GM19043 (cell line): ENCODE data around the gene ZKSCAN8.

Experiments used
- ATAC-seq: cut with Tn5 transposase; IDR thresholded peaks from one replicate; pipeline ENCODE4 v1.9.1; 2021; ENCODE audit warnings: low read depth; ENCODE audit not compliant: unreplicated experiment

ZKSCAN8 gene

DNA sequence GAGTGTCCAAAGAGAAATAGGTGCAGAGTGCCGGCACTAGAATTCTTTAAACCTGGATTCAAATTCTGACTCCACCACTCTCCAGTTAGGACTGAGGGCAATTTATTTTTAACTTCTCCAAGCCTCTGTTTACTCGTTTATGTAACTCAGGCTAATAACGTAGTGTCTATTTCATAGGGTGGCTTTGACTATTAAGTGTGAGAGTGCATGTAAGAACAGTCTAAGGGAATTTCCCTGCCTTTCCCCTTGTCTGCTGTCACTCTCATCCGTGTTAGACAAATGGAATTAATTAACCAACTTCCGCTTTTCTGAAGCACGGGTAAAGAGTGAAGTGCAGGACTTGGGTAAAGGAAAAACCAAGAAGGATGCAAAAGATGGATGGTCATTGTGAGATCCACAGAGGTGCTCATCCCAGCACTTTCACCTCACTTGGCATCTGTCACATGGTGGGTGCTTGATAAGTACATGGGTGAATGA, 4.1 kb upstream of the ZKSCAN8 start:
- ATAC-seq: peak; percentile 35

DNA sequence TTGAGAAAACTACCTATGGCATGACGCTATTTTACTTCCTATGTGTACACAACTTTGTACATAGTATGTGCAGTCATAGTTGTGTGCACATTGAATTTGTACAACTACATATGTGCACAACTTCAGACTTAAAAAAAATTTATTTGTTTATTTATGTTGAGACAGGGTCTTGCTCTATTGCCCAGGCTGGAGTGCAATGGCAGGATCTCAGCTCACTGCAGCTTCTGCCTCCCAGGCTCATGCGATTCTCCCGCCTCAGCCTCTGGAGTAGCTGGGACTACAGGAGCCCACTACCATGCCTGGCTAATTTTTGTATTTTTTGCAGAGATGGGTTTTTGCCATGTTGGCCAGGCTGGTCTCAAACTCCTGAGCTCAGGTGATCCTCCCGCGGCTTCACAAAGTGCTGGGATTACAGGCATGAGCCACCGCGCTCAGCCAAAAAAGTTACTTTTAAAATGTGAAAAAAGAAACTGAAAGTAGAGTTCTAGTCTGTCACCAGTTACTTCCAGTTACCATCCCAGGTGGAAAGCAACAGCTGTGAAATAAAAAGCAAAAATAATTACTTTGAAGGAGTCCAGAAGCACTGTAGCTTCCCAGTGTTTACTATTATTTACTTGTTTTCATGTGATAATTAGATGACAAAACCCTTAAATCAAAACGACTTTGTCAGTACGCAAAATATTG, 1.7 kb upstream of the ZKSCAN8 start:
- ATAC-seq: no peak

DNA sequence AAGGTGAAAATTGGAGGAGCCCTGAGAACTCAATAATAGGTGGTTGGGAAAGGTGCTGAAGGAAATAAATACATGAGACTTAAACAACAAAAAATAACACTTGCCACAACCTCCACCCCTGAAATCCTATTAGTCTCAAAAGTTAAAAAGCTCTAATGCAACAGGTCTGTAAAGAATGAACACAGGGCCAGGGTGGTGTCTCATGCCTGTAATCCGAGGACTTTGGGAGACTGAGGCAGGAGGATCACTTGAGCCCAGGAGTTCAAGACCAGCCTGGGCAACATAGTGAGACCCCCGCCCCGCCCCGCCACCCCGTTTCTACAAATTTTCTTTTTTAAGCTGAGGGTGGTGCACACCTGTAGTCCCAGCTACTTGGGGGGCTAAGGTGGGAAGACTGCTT, 1.1 kb upstream of the ZKSCAN8 start:
- ATAC-seq: no peak

DNA sequence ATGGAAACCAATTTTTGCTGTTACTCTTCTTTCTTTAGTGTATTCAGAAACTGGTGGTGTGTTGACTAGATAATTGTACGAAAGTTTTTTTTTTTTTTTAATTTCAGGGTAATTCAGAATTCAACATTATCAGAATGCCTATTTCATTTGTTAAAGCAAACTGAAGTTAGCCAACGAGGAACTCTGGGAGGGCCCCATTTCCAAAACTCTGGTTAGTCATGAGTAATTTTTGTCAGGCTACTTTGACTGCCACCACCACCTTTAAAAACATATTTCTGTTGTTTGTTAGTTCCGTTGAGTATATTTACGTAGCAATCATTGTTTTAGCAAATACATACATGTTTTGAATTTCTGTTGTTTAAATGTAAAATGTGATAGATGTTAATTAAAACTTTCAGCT, 763 bp downstream of the ZKSCAN8 start:
- no peak for ATAC-seq

DNA sequence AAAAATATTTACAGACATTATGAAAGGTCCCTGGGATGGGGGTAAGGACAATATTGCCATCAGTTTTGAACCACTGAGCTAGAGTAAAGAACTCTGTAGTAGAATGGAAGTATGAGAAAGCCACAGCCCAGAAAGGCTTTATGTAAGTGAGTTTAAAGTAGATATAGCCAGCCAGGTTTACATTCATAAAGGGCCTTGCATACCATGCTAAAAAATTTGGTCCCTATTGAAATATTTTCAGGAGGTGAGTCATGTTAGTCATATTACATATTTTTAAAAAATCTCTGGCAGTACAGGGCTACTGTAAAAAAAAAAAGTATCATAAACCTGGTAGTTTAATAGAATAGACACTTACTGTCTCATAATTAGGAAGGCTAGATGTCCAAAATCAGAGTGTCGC, 3.5 kb downstream of the ZKSCAN8 start:
- ATAC-seq: no peak

DNA sequence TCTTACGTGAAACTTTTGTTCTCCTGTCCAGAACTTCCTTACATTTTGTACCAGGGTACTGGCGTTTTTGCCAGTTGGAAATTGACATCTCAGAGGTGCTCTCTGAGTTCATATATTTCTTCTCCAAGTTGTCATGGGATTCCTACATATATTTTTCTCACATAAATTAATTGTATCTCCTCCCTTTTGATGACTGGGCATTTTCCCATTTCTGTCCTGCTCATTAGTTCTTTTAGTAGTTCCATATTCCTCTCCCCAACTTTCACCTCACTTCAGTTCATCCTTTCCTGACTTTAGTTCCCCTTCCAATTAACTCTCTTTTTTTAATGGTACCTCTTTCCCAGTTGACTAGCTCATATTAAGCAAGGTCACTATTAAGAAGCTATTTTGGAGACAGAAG, 10.8 kb downstream of the ZKSCAN8 start:
- no peak for ATAC-seq

DNA sequence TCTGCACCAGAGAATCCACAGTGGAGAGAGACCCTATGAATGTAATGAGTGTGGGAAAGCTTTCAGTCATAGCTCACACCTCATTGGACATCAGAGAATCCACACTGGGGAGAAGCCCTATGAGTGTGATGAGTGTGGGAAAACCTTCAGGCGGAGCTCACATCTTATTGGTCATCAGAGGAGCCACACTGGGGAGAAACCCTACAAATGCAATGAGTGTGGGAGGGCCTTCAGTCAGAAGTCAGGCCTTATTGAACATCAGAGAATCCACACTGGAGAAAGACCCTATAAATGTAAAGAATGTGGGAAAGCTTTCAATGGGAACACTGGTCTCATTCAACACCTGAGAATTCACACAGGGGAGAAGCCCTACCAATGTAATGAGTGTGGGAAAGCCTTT, 11.9 kb downstream of the ZKSCAN8 start:
- ATAC-seq: no peak

DNA sequence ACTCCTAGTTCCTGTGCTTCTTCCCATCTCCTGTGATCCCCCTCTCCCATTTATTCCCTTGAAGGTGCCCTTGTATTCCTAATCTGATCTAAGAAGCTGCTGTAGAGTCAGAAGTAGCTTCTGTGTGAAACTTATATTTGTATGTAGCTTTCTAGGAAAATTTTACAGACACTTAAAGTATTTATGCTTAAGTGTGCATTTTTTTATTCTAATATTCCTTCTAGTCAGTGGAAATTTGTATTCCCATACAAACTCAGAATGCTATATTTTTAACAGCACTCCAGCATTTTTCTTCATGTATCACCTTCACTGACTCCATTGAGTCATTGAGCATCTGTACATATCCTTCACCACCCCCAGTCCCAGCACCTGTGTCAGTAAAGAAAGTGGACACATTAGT, 12.7 kb downstream of the ZKSCAN8 start:
- no peak for ATAC-seq

DNA sequence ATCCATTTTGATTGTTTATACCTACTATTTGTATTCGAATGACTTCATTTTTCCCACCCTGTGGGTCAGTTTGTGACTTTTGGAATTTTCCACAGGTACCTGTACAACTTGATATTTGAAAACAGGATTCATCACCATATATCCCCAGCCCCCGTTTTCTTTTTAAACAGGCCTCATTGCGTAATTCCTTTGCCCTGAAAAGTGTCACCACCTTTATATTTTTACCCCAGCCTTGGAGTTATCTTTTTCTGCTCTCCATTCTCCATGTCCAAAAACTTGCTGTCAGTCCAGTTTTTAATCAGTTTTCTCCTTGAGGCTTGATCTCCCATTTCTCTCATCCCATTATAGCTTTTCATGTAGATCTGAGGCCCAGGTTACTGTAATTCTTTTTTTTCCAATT, 16.6 kb downstream of the ZKSCAN8 start:
- no peak for ATAC-seq

DNA sequence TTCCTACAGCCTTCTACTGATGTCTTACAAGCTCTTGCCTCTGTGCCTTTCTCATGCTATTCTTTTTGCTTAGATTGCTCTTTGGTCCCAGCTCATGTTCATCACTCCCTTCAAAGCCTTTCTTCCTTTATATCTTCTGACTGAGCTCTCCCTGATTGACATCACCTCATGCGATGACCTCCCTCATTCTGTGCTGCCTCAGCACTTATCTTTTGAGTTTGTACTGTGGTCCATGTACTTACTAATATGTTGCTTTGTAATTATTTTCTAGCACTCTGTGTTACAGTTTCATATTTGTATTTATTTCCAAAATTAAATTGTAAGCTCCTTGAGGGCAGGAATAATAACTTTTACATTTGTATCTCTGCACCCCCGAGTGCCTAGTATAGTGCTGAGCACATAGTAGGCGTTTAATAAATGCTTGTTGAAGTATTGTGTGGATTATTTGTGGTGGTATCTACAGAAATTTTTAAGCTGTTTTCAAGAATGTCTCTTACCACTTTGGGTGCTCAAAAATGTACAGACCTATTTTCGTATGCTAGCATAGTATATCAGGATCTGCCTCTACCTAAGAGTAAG, 17.4 kb downstream of the ZKSCAN8 start:
- ATAC-seq: no peak

DNA sequence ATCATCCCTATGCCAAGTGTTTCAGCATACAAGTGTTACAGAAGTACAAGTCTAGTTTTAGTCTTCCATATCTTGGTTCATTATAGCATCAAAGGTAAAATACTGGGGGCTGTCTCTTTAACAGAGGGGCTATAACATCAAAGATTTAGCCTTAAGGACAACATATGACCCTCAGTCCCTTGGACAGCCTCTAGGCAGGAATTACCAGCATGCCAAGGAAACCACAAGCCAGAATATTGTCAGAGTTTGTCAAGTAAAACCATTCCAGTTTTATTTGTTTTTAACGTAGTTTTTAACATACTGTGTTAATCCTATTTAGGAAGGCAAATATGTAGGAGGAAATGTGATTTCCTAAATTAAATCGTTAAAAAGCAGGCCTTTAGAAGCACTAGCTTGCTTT, 18.6 kb downstream of the ZKSCAN8 start:
- ATAC-seq: no peak

DNA sequence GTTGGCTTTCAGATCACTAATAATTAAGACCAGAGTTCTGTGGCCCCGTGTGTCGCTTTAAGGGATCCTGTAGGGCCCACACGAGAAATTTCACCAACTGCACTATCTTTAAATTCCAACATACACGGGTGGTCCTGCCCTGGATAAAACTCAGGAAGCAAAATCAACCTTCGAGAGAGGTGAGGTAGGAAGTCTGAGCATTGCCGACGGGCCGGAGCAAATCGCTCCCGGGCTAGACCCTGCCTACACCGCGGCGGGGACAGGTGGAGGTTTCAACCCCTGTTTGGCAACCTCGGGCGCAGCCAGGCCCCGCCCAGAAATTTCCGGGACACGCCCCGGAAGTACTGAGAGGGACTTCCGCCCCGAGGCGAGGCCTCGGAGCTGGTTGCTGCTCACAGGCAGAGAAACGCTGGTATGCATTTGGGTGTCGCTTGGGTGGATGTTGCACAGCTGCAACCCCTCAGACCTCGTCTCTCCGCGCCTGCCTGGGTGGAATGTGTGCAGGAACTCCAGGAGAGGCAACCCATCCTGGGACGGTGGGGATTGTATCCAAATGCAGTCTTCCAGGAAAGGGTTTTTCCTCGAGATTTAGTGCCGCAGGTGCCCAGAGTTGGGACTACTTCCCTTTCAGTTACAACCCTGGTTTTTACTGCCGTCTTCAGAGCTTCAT, 19.9 kb downstream of the ZKSCAN8 start:
- ATAC-seq: peak; percentile 94

DNA sequence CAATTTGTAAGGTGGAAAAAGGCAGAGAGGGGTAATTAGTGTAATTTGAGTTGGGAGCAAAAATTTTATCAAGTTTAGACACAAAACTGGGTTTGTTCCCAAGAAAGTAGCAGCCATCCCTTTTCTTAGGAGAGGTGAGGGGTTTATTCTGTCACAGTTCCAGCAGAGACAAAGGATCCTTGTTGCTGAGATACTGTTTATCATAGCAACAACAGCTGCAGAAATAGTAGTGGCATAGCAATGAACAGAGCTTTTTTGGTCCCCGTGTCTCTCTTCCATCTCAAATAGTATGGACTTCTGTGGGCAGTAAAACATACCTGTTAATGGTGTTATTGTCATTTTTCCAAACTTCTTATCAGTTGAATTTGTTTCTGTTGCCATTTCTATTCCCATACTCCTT, 23.9 kb downstream of the ZKSCAN8 start:
- no peak for ATAC-seq

DNA sequence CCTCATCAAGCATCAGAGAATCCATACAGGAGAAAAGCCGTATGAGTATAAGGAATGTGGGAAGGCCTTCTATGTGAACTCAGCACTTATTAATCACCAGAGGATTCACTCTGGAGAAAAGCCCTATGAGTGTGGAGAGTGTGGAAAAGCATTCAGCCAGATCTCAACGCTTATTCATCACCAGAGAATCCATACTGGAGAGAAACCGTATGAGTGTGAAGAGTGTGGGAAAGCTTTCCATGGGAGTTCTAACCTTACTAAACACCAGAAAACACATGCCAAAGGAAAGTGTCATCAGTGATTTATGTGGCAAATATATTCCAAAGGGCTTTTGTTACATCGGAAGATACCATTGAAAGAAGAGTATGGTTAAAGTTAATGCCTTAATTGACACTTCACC, 25.4 kb downstream of the ZKSCAN8 start:
- no peak for ATAC-seq

DNA sequence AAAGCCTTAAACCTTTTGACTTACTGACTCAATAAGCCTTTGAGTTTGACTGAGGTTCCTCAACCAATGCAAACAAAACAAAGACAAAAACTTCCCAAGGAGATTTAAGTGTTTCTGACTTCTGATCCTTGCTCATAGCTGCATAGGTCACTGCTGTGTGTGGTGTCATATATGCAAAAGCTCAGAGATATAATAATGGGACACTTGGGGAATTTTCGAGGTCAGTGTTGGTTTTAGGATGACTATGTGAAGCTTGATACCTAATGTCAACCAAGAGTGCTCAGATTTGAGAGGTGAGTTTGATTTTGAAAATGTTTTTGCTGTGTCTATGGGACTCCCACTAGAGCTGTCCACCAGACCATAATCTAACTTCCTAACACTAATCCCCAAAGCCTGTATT, 26.2 kb downstream of the ZKSCAN8 start:
- ATAC-seq: no peak

DNA sequence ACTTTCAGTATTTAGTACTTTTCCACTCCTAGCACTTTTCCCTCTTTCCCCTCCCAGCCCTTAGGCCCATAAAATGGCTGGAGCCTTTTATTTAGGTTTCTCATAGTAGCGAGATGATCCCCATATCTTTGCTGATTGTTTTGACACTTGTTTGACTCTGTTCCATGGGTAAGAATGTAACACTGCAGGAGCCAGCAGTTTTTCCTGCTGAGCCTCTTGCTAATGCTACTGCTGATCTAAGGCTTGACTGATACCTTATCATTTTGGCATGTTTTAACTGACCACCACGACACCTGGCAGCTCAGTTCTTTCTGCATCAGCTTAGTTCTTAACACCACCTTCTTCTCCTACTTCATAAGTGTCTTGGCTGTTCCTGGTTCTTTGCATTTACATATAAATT, 29.6 kb downstream of the ZKSCAN8 start:
- no peak for ATAC-seq

DNA sequence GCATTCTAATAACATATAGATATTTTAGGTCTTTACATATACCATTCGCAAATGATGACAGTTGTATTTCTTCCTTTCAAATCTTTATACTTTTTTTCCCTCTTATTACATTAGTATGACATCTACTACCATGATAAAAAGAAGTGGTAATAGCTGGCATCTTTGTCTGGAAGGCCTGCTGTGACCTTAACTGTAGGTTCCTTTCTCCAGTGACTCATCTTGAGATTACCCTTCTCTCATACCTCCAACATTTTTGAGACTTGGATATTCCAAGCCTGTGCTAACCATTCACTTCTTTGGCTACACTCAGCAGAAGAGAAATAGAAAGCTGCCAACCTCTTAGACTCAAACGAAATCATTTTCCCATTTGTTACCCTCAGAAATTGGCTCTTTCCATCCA, 30.3 kb downstream of the ZKSCAN8 start:
- no peak for ATAC-seq

DNA sequence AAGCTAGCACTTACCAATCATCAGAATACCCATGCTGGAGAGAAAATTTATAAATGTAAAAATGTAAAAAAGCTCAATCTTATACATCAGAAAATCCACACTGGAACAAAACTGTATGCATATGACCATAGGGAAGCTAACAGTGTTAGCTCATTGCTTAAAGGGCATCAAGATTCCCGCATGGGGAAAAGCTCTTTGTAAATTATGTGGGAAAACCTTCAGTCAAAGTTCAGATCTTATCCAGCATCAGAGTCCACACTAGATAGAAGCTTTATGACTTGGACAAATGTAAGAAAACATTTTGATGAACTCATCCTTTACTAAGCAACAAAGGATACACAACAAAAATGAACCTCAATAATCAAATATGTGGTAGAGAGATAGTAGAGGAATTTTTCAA, 34.7 kb downstream of the ZKSCAN8 start:
- ATAC-seq: no peak

DNA sequence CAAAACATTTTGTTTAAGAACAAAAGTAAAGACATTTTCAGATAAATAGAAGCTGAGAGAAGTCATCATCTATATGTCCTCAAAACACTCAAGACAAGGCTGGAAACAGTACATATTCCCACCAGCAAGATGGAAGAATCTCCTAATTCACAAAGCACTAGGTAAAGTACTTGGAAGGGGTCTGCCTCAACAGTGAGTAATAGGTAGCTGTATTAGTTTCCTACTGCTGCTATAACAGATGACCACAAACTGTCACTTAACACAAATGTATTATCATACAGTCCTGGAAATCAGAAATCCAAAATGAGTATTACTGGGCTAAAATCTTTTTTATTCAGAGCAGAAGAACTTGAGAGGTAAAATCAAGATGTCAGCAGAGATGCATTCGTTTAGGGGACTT, 40.6 kb downstream of the ZKSCAN8 start:
- ATAC-seq: no peak

DNA sequence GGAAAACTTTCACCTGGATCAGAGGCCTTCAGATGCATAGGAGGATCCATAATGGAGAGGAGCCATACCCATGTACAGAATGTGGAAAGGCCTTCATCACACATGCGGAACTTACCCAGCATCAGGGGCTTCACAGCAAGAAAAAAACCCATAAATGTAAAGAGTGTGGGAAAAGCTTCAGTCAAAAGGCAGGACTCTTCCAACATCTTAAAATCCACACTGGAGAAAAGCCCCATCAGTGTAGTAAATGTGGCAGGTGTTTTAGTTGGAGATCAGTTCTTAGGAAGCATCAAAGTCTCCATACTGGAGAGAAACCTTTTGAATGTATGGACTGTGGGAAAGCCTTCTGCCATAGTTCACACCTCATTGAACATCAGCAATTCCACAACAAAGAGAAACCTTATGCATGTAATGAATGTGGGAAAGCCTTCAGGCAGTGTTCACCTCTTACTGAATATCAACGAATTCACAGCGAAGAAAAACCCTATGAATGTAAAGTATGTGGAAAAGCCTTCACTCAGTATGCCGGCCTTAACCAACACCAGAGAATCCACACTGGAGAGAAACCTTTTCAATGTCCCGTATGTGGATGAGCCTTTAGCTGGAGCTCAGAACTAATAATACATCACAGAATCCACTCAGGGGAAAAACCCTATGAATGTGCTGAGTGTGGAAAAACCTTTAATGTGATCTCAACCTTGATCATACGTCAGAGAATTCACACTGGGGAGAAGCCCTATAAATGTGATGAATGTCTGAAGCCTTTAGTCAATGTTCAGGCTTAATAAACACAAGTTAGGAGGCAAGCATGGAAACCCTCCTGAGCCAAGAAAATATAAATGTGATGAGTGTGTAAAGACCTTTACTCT, 46.7 kb downstream of the ZKSCAN8 start:
- ATAC-seq: no peak

DNA sequence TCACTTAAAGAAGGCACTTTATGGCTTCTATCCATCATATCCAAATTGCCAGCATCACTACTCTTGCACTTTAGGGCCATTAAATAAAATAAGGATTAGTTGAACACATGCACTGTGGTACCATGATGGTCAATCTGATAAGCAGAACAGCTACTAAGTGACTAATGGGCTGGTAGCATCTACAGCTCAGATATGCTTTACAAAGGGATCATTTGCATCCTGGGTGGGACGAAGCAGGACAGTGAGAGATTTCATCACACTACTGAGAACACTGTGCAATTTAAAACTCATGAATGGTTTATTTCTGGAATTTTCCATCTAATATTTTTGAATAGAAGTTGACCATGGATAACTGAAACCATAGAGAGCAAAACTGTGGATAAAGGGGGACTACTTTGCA, 58.3 kb downstream of the ZKSCAN8 start:
- no peak for ATAC-seq
